IMR-90 (cell line): Measurements from ENCODE around the gene CTIF.

ENCODE experiments used
- BHLHE40 ChIP-seq: fragments of 150-350 bp; IDR thresholded peaks from 2 replicates; pipeline ENCODE4 v1.6.1; 2016; ENCODE audit warnings: mild to moderate bottlenecking, low read depth, low read length
- CEBPB ChIP-seq: IDR thresholded peaks from 2 replicates; pipeline ENCODE4 v1.6.1; 2012; ENCODE audit warnings: low read depth, low read length, improper control_type of control experiment
- FOS ChIP-seq: fragments of 150-350 bp; IDR thresholded peaks from 2 replicates; pipeline ENCODE4 v1.6.1; 2016; ENCODE audit warnings: low read depth, low read length
- MAFK ChIP-seq: IDR thresholded peaks from 2 replicates; pipeline ENCODE4 v1.6.1; 2012; ENCODE audit warnings: low read depth, low read length, improper control_type of control experiment
- MXI1 ChIP-seq: IDR thresholded peaks from 2 replicates; pipeline ENCODE4 v1.6.1; 2012; ENCODE audit warnings: low read depth, mild to moderate bottlenecking, low read length, moderate library complexity, borderline replicate concordance
- POLR2A ChIP-seq: IDR thresholded peaks from 2 replicates; pipeline ENCODE4 v1.6.1; 2012; ENCODE audit warnings: mild to moderate bottlenecking, low read depth, low read length
- RAD21 ChIP-seq: IDR thresholded peaks from 2 replicates; pipeline ENCODE4 v1.6.1; 2012; ENCODE audit warnings: low read length, improper control_type of control experiment
- SMC3 ChIP-seq: fragments of 150-350 bp; IDR thresholded peaks from 2 replicates; pipeline ENCODE4 v1.6.1; 2016; ENCODE audit warnings: low read depth, mild to moderate bottlenecking, antibody characterized with exemption, low read length, moderate library complexity
- TF ChIP-seq, protein P1 (sequence below): conservative IDR thresholded peaks from 2 replicates; pipeline ENCODE4 v1.5.1; 2012; ENCODE audit warnings: mild to moderate bottlenecking, low read depth, low read length, improper control_type of control experiment
- TF ChIP-seq, protein P2 (sequence below): fragments of 150-350 bp; IDR thresholded peaks from 2 replicates; pipeline ENCODE4 v1.6.1; 2016; ENCODE audit warnings: low read depth, mild to moderate bottlenecking, low read length, moderate library complexity, borderline replicate concordance
- TF ChIP-seq, protein P3 (sequence below): fragments of 150-350 bp; IDR thresholded peaks from 2 replicates; pipeline ENCODE4 v1.6.1; 2017; ENCODE audit warnings: mild to moderate bottlenecking, antibody characterized with exemption, low read length, low read depth

DNA sequence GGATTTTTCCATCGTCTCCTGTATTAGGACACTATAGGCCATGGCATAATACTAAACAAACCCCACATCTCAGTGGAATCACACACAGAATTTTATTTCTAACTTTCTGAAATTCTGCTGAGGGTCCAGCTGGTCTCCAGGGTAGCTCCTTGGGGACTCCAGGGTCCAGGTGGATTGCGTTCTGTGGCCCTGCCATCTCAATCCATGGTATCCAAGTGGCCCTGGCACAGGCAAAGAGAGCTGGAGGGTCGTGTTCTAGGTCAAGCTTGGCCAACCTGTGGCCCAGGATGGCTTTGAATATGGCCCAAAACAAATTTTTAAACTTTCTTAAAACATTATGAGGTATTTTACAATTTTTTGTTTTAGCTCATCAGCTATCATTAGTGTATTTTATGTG is 134.6 kb downstream of the CTIF start:
- TF ChIP-seq, protein P1, sequence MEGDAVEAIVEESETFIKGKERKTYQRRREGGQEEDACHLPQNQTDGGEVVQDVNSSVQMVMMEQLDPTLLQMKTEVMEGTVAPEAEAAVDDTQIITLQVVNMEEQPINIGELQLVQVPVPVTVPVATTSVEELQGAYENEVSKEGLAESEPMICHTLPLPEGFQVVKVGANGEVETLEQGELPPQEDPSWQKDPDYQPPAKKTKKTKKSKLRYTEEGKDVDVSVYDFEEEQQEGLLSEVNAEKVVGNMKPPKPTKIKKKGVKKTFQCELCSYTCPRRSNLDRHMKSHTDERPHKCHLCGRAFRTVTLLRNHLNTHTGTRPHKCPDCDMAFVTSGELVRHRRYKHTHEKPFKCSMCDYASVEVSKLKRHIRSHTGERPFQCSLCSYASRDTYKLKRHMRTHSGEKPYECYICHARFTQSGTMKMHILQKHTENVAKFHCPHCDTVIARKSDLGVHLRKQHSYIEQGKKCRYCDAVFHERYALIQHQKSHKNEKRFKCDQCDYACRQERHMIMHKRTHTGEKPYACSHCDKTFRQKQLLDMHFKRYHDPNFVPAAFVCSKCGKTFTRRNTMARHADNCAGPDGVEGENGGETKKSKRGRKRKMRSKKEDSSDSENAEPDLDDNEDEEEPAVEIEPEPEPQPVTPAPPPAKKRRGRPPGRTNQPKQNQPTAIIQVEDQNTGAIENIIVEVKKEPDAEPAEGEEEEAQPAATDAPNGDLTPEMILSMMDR: no peak
- TF ChIP-seq FOS (no peak), CEBPB (no peak), POLR2A (no peak), RAD21 (no peak), MAFK (no peak), BHLHE40 (no peak), MXI1 (no peak), SMC3 (no peak)
- TF ChIP-seq, protein P2, sequence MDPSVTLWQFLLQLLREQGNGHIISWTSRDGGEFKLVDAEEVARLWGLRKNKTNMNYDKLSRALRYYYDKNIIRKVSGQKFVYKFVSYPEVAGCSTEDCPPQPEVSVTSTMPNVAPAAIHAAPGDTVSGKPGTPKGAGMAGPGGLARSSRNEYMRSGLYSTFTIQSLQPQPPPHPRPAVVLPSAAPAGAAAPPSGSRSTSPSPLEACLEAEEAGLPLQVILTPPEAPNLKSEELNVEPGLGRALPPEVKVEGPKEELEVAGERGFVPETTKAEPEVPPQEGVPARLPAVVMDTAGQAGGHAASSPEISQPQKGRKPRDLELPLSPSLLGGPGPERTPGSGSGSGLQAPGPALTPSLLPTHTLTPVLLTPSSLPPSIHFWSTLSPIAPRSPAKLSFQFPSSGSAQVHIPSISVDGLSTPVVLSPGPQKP: no peak
- TF ChIP-seq, protein P3, sequence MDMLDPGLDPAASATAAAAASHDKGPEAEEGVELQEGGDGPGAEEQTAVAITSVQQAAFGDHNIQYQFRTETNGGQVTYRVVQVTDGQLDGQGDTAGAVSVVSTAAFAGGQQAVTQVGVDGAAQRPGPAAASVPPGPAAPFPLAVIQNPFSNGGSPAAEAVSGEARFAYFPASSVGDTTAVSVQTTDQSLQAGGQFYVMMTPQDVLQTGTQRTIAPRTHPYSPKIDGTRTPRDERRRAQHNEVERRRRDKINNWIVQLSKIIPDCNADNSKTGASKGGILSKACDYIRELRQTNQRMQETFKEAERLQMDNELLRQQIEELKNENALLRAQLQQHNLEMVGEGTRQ: no peak
